ENCODE measurements around the gene NCAPD3. TPM values are rescaled to one million over a fixed set of nuclear protein-coding genes. Genes with fewer than 3 reads are reported as not detected.

The NCAPD3 gene
- total and polyA plus RNA-seq, 2 of the 13 experiments (the other 11 are each of a cell fraction or from before 2014, with no cell fraction given) = 20.7 to 25.6 TPM

DNA sequence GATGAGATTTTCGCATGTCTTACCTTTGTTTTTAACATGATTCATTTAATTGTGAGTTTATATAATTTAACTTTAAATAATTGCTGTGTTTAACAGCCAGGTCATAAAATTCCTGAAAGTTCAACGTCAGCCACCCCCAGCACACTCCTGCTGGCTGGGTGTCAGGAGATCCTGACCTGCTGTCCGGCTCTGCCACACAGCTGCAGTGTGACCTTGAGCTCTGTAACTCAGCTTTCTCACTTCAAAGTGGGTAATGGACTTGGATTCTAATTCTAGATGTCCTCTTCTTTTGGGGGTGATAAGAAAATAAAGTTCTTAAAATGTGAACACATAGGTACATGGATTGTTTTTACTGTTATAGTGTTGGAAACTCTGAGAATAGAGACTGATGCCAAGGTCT, 11.6 kb upstream of the NCAPD3 start (continued):
- peak; percentile 41; the same call in 1 of the 2 replicates for TF ChIP-seq NR2F6 (IDR thresholded peaks at IDR 0.05)
- peak; percentile 62 for TF ChIP-seq NR2F6 (CRISPR knock-in tag; IDR thresholded peaks at IDR 0.05)
- TF ChIP-seq GATAD1 (CRISPR knock-in tag; IDR thresholded peaks at IDR 0.05) = no peak
- no peak for TF ChIP-seq MYNN (CRISPR knock-in tag; IDR thresholded peaks at IDR 0.05; ENCODE audit: low read depth)
- TF ChIP-seq ISL2 (CRISPR knock-in tag; IDR thresholded peaks at IDR 0.05) = no peak
- TF ChIP-seq, protein P1, sequence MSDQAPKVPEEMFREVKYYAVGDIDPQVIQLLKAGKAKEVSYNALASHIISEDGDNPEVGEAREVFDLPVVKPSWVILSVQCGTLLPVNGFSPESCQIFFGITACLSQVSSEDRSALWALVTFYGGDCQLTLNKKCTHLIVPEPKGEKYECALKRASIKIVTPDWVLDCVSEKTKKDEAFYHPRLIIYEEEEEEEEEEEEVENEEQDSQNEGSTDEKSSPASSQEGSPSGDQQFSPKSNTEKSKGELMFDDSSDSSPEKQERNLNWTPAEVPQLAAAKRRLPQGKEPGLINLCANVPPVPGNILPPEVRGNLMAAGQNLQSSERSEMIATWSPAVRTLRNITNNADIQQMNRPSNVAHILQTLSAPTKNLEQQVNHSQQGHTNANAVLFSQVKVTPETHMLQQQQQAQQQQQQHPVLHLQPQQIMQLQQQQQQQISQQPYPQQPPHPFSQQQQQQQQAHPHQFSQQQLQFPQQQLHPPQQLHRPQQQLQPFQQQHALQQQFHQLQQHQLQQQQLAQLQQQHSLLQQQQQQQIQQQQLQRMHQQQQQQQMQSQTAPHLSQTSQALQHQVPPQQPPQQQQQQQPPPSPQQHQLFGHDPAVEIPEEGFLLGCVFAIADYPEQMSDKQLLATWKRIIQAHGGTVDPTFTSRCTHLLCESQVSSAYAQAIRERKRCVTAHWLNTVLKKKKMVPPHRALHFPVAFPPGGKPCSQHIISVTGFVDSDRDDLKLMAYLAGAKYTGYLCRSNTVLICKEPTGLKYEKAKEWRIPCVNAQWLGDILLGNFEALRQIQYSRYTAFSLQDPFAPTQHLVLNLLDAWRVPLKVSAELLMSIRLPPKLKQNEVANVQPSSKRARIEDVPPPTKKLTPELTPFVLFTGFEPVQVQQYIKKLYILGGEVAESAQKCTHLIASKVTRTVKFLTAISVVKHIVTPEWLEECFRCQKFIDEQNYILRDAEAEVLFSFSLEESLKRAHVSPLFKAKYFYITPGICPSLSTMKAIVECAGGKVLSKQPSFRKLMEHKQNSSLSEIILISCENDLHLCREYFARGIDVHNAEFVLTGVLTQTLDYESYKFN (CRISPR knock-in tag; conservative IDR thresholded peaks at IDR 0.05) = peak; percentile 59; the same call in 1 of the 2 replicates
- TF ChIP-seq SIX1 (CRISPR knock-in tag; IDR thresholded peaks at IDR 0.05; ENCODE audit: borderline replicate concordance) = no peak
- TF ChIP-seq NFYB (CRISPR knock-in tag; IDR thresholded peaks at IDR 0.05) = no peak
- TF ChIP-seq RXRB (CRISPR knock-in tag; IDR thresholded peaks at IDR 0.05; ENCODE audit: borderline replicate concordance) = peak; percentile 67; the same call in 1 of the 2 replicates
- no peak for TF ChIP-seq ZNF841 (CRISPR knock-in tag; IDR thresholded peaks at IDR 0.05; ENCODE audit: borderline replicate concordance)
- TF ChIP-seq ZNF792 (CRISPR knock-in tag; IDR thresholded peaks at IDR 0.05) = no peak
- no peak for TF ChIP-seq RBFOX2 (IDR thresholded peaks at IDR 0.05; ENCODE audit: low read depth, low read length)
- TF ChIP-seq ZNF761 (CRISPR knock-in tag; conservative IDR thresholded peaks at IDR 0.05) = peak; percentile 82; the same call in 1 of the 2 replicates
- 0 out of 2 replicates have a peak, but pooled peaks have one; percentile 20 for TF ChIP-seq ERF (CRISPR knock-in tag; IDR thresholded peaks at IDR 0.05)
- 0 out of 2 replicates have a peak, but pooled peaks have one; percentile 21 for TF ChIP-seq MIXL1 (CRISPR knock-in tag; IDR thresholded peaks at IDR 0.05)
- TF ChIP-seq NR2F1 (CRISPR knock-in tag; IDR thresholded peaks at IDR 0.05) = peak; percentile 40 to 42; a peak in 3 of 4 replicates
- no peak for TF ChIP-seq EZH2 (conservative IDR thresholded peaks at IDR 0.05; ENCODE audit: low read depth, low read length)
- TF ChIP-seq, protein P2, sequence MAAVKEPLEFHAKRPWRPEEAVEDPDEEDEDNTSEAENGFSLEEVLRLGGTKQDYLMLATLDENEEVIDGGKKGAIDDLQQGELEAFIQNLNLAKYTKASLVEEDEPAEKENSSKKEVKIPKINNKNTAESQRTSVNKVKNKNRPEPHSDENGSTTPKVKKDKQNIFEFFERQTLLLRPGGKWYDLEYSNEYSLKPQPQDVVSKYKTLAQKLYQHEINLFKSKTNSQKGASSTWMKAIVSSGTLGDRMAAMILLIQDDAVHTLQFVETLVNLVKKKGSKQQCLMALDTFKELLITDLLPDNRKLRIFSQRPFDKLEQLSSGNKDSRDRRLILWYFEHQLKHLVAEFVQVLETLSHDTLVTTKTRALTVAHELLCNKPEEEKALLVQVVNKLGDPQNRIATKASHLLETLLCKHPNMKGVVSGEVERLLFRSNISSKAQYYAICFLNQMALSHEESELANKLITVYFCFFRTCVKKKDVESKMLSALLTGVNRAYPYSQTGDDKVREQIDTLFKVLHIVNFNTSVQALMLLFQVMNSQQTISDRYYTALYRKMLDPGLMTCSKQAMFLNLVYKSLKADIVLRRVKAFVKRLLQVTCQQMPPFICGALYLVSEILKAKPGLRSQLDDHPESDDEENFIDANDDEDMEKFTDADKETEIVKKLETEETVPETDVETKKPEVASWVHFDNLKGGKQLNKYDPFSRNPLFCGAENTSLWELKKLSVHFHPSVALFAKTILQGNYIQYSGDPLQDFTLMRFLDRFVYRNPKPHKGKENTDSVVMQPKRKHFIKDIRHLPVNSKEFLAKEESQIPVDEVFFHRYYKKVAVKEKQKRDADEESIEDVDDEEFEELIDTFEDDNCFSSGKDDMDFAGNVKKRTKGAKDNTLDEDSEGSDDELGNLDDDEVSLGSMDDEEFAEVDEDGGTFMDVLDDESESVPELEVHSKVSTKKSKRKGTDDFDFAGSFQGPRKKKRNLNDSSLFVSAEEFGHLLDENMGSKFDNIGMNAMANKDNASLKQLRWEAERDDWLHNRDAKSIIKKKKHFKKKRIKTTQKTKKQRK (IDR thresholded peaks at IDR 0.05; ENCODE audit: low read length) = no peak
- TF ChIP-seq NFRKB (IDR thresholded peaks at IDR 0.05) = no peak
- TF ChIP-seq CREM (IDR thresholded peaks at IDR 0.05) = 0 out of 2 replicates have a peak, but pooled peaks have one; percentile 12
- TF ChIP-seq CREM (CRISPR knock-in tag; IDR thresholded peaks at IDR 0.05) = no peak
- TF ChIP-seq, protein P3, sequence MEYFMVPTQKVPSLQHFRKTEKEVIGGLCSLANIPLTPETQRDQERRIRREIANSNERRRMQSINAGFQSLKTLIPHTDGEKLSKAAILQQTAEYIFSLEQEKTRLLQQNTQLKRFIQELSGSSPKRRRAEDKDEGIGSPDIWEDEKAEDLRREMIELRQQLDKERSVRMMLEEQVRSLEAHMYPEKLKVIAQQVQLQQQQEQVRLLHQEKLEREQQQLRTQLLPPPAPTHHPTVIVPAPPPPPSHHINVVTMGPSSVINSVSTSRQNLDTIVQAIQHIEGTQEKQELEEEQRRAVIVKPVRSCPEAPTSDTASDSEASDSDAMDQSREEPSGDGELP (IDR thresholded peaks at IDR 0.05; ENCODE audit: borderline replicate concordance, low read depth) = peak; percentile 75; the same call in 1 of the 2 replicates
- TF ChIP-seq, protein P4, sequence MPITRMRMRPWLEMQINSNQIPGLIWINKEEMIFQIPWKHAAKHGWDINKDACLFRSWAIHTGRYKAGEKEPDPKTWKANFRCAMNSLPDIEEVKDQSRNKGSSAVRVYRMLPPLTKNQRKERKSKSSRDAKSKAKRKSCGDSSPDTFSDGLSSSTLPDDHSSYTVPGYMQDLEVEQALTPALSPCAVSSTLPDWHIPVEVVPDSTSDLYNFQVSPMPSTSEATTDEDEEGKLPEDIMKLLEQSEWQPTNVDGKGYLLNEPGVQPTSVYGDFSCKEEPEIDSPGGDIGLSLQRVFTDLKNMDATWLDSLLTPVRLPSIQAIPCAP (CRISPR knock-in tag; IDR thresholded peaks at IDR 0.05; ENCODE audit: low read depth) = no peak
- TF ChIP-seq SOX5 (CRISPR knock-in tag; IDR thresholded peaks at IDR 0.05; ENCODE audit: borderline replicate concordance) = peak; percentile 15; the same call in 1 of the 2 replicates
